Stimulated activated CD4-positive, alpha-beta T cell treated with anti-CD3 and anti-CD28 coated beads, Interleukin-15, amount 100 ng/mL, for 24 hours (primary cell): ENCODE measurements around the gene SPNS2.
A peak's percentile ranks its signal among the peaks of the same experiment; 100 is the strongest.

Experiments
- DNase-seq: peaks from one replicate; pipeline ENCODE4 v3.0.0-alpha.2; 2020

The SPNS2 gene

GRCh38 chr17:4539025-4539424 lies 40.3 kb downstream of the SPNS2 start:
- DNase-seq: no peak

DNA sequence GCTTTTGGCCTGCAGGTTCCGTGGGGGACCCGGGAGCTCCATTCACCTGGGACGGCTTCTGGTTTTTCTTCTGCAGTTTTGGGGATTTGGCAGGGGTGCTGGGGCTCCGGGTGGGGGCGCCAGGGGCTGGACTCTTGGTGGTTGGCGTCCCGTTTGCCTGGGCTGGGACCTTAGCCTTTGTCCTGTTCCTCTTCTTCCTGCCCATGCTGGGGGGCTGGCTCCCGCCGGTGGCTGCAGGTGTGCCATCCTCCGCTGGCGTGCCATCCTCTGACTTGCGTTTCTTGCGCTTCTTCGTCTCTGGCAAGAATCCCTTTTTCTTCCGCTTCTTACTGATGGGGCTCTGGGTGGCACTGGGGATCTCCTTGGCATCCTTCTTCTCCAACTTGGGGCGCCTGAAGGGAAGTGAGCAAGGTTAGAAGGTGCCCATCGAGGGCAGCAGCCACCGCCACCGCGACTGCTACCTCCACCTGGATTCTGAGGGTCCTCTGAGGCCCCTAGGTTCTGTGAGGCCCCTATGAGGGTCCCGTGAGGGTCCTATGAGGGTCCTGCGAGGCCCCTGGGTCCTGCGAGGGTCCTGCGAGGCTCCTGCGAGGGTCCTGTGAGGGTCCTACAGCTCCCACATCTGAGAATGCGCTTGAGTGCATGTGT lies 41.0 kb downstream of the SPNS2 start:
- no peak for DNase-seq

- no peak for DNase-seq
Observed at GRCh38 chr17:4540224-4540651, 41.6 kb downstream of the SPNS2 start.

- DNase-seq: no peak
Observed at GRCh38 chr17:4540687-4541327, 42.1 kb downstream of the SPNS2 start.

DNA sequence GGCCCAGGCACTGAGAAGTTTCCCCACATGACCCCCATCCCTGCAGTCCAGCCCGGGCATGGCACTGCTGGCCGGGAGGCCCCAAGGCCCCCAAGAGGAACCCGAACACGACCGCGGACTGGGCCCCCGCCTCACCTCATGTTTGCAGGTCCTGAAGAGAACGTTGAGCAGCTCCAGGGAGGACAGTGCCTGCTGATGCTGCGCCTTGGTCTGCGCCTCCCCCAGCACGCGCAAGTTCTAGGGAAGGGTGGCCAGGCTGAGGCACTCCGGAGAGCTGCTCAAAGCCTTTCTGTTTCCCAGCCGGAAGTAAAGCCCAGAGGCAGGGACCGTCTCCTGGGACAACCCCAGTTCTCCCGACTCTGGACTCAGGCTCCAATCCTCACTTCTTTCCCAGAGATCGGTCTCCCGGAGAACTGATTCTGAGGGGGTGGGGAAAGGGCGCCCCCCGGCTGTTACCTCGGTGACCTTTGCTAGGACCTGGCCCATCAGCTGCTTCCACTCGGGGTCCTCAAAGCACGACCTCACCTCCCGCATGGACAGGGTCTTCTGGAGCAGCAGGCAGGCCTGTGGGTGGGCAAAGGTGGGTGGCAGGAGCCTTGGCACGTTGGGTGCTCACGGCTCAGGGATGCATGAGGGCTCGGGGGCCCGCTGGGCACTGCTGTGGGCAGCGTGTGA lies 42.8 kb downstream of the SPNS2 start:
- DNase-seq: no peak

DNA sequence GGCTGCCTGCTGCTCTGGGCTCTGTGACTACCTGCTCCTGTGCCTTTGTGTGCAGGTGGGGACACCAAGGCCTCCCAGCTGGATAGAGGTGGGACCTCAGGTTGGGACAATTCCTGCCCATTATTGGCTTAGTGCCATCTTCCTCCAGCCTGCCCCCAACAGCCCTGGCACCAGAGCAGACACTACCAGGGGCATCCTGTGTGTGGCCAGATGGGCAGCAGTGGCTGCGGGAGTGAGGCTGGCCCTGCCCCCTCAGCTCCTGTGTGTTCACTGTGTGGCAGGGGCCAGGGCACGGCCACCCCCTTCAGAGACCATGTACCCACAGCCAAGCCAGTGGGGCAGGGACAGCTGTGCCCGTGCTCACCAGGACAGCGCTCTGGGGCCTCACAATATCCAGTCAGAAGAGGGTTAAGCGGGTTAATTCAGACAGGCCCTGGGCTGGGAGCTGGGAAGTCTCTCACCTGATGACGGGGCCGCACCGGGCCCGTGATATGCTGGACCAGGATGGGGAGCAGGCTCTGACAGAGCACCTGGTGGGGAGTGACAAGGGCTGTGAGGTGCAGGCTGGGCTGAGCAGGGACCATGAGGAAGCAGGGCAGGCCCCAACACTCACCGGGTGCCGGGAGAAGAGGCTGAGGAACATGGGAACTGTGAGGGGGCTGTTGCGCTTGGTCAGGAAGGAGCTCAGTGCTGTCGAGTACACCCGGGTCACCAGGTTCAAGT lies 43.5 kb downstream of the SPNS2 start:
- no peak for DNase-seq

GRCh38 chr17:4542726-4543191 lies 44.1 kb downstream of the SPNS2 start:
- DNase-seq: no peak

DNA sequence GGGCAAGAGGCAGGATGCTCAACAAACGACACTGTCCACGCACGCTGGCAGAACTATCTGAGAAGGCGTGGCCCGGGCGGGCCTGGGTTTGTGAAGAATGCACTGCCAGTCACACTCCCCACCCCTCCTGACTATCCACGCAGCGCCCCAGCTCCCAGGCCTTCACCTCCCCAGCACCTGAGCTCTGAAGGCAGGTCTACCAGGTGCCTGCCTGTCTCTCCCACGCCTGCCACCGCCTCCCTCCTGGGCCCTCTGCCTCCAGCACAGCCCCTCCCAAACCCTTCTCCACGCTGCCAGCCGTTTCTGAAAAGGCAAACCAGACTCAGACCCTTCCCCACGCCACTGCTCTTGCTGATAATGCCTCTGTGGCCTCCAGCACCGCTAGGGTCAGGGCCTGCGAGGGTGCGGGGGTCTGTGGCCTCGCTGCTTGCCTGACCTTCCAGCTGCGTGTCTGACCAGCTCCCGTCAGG lies 44.9 kb downstream of the SPNS2 start:
- no peak for DNase-seq

- DNase-seq: no peak
Observed at GRCh38 chr17:4544135-4544950, 45.7 kb downstream of the SPNS2 start.

DNA sequence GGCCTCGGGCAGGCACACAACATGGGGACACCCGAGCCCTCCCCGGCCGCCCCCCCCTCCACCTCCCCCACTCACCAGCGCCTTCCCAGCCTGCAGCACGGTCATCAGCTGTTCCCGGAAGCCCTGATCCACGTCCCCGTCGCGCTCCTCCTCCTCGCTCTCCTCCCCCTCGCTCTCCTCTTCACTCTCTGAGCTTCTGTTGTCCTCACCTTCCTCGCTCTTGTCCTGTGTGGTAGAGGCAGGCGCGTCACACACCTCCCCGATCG lies 46.2 kb downstream of the SPNS2 start:
- no peak for DNase-seq

DNA sequence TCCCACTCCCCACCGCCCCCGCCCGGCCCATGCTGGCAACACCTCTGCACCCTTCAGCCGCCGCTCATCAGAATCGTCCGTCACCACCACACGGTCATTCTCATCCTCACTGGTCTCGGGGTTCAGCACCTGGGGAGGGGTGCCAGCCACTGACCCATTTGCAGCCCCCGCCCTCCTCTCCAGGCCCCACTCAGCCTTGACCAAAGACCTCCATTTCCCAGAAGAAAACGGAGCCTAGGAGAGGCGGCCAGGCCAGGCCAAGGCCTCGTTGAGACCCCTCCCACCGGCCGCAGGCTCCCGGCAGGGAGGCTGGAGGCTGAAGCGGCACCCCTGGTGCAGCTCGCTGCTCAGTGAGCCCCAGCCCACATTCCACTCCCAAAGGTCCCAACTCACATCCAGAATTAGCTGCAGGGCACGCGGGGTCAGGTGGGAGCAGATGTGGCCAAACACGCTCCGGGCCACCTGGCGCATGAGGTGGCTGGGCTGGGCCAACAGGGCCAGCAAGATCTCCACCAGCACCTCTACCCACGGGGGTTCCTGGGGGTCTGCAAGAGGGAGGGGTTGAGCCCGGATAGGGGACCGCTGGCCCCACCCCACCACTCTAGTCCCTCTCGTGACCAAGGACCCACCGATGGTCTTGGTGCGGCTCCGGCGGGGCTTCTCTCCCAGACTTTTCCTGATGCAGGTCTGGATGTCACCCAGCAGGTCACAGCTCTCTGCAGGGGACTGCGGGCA lies 46.7 kb downstream of the SPNS2 start:
- DNase-seq: no peak

GRCh38 chr17:4547118-4547906 lies 48.6 kb downstream of the SPNS2 start:
- no peak for DNase-seq

DNA sequence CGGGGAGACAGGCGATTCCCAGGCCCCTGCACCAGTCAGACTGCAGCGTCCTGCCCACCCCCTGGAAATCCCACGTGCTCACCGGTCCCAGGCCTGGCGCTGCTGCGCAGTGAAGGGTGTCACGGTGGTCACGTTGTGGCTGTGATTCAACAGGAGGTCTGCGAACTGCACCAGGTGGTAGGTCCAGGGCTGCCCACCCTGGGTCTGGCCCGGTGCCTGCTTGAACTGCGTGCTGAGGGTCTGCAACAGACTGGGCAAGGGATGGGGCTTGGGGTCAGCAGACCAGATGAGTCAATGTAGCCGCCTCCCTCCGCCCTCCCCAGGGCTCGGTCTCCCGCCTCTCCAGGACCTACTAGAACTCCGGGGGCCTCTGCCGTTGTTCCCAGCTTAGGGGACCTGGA lies 49.4 kb downstream of the SPNS2 start:
- DNase-seq: no peak

- DNase-seq: no peak
Observed at GRCh38 chr17:4548721-4549531, 50.2 kb downstream of the SPNS2 start.

GRCh38 chr17:4549781-4550533 lies 51.3 kb downstream of the SPNS2 start:
- no peak for DNase-seq

DNA sequence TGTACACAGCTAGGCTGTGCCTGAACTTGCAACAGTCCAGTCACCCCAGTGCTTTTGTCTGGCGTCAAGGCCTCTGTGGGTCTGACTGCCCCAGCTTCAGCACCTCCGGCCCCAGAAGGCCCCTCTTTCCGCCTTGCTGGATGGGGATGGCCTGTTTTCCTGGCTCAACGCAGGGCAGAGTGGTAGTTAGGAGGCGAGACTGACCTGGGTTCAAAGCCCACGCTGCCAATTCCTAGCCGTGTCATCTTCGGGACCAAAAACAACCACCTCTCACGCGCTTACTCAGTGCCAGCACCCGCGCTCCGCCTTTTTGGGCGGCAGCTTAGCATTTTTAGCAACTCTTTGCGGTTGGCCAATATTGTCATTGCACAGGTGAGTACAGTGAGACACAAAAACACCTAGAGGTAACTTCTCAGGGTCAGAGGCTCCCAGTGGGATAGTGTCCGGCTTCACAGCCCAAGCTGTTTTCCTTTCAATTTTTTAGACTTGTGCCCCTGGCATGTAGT lies 51.9 kb downstream of the SPNS2 start:
- DNase-seq: no peak

DNA sequence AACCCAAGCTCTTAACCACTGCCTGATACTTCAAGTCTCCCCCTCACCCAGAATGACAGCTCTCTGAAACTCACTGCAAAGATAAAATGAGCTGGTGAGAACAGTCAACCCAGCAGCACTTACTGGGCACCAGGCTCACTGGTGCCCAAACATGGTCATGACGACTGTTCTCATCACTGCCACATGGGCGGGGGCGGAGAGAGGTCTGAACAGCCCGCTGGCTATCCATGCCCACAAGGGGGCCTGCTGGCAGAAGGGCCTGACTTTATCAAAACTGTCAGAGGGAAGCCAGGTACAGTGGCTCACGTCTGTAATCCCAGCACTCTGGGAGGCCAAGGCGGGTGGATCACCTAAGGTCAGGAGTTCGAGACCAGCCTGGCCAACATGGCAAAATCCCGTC lies 52.5 kb downstream of the SPNS2 start:
- DNase-seq: peak; percentile 42

- DNase-seq: no peak
Observed at GRCh38 chr17:4551796-4552525, 53.3 kb downstream of the SPNS2 start.

DNA sequence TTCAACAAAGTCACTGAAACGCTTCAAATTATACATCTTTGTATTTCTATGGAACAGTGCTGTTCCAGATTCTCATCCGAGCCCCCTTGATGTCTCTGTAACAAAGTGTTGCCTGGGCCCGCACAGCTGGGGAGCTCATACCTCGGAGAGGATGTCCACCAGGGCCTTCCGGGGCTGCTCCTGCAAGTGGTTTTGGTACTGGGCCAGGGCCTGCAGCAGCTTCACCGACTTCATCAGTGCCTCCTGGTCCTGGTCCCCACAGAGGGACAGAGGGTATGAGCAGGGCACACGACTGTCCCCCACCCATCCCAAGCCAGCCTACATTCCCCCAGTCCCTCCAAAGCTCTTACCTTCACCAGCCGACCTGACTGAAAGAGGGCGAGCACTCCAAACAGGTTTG lies 55.0 kb downstream of the SPNS2 start:
- DNase-seq: no peak
